Epithelial cell of esophagus (primary cell): ENCODE data around the gene ABLIM1.

Experiments used
- DNase-seq: peaks from one replicate; pipeline ENCODE4 v3.0.0; 2010; ENCODE audit warnings: low read depth
- H3K4me3 ChIP-seq: 2 replicates; pipeline ENCODE4 v1.5.1; 2011; ENCODE audit warnings: mild to moderate bottlenecking, low read length, control low read depth
- CTCF ChIP-seq: IDR thresholded peaks from 2 replicates; pipeline ENCODE4 v1.5.1; 2011; ENCODE audit warnings: low read depth, mild to moderate bottlenecking, low read length, control low read depth, inconsistent platforms; ENCODE audit not compliant: insufficient read depth; ENCODE audit errors: missing control alignments

Gene ABLIM1

DNA sequence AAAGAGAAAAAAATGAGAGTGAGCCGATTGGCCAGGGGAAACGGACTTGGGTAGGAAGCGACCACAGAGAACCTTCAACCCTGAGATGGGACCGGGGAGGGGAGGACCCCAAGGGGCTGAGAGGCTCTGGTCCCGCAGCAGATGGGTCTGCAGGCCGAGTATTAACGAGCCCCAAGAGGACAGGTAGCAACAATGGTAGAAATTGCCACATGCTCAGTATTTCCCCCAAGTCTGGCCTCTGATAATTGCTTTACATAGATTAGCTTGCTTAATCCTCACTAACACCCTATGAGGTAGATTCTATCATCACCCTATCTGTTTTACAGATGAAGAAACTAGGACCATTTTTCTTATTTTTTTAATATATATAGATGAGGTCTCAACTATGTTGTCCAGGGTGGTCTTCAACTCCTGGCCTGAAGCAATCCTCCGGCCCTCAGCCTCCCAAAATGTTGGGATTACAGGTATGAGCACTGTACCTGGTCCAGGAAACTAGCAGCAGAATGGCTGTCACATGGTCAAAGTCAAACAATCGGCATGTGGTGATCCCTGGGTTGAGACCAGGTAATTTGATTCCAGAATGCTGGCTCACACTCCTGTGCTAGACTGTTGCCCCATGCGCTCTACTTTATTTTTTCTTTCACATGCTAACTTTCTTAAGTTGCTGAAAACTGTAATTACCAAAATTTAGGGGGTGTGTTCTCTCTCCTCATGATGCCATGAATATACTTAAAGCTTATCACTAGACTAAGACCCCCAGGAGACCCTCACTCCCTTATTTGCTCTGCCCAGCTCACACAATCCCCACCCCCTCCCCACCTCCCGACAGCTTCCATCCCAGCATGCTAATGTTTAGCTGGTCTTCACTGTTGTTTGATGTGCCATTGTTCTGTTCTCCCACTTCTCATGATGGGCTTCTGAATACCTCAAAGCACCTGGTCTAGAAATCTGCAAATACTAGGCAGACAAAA is 185.9 kb downstream of the ABLIM1 start:
- DNase-seq: peak; percentile 50
- no peak overlapping the region for H3K4me3 ChIP-seq
- TF ChIP-seq CTCF: no peak

DNA sequence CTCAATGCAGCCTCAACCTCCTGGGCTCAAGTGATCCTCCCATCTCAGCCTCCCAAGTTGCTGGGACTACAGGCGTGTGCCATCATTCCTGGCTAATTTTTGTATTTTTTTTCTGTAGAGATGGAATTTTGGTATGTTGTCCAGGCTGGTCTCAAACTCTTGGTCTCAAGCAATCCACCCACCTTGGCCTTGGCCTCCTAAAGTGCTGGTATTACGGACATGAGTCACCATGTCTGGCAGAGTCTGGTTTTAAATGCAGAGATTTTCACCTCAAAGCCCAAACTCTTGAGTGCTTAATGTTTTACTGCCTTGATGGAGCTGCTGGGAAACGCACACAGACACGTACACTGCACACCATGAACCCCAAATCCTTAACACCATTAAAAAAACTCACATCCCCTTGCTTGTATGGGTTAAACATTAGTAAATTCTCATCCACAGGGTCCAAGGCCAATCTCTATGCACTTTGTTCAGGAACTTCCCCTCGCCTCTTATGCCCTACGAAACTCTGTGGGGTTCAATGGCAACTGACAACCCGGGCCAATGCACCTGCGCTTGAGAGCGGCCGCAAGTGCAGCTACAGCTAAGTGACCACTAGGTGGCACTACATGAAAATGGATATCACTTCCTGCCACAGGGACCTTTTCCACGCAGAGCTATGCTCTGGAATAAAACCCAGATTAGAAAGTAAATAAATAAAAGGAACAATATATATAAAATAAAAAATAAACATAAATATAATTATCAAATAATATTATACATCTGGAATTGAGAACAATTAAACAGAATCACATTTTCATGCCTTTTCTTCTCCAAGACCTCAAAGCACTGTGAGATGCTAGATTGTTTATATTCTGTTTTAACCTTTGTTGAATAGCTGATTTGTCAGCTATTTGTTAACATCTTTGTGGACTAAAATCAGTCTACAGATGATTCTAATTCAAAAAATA is 186.8 kb downstream of the ABLIM1 start:
- TF ChIP-seq CTCF: peak; percentile 84
- DNase-seq: peak; percentile 81

GRCh38 chr10:114470361-114470760 is 187.7 kb downstream of the ABLIM1 start:
- no peak for TF ChIP-seq CTCF
- no peak overlapping the region for H3K4me3 ChIP-seq

More for the DNA sequence above, 186.8 kb downstream of the ABLIM1 start:
- H3K4me3 ChIP-seq: no peak overlapping the region

DNA sequence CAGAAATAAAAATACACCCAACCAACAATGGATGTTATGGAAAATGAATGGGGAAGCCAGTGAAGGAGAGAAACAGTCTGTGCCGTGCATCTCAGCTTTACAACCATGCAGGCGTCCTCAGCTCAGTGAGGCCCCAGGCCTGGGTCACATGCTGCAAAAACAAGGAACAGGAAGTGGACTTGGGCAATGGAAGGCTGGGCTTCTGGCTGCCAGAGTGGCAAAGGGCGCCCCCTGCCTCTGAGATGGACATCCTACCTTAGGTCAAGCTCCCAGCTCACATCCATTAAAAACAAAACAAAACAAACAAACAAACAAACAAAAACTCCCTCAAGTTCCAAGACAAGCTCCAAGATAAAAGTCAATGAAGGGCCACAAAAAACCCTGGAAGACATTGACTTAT is 199.1 kb downstream of the ABLIM1 start:
- peak; percentile 61 for DNase-seq
- no peak overlapping the region for H3K4me3 ChIP-seq
- TF ChIP-seq CTCF: peak; percentile 59

More at GRCh38 chr10:114470361-114470760, 187.7 kb downstream of the ABLIM1 start:
- no peak for DNase-seq

DNA sequence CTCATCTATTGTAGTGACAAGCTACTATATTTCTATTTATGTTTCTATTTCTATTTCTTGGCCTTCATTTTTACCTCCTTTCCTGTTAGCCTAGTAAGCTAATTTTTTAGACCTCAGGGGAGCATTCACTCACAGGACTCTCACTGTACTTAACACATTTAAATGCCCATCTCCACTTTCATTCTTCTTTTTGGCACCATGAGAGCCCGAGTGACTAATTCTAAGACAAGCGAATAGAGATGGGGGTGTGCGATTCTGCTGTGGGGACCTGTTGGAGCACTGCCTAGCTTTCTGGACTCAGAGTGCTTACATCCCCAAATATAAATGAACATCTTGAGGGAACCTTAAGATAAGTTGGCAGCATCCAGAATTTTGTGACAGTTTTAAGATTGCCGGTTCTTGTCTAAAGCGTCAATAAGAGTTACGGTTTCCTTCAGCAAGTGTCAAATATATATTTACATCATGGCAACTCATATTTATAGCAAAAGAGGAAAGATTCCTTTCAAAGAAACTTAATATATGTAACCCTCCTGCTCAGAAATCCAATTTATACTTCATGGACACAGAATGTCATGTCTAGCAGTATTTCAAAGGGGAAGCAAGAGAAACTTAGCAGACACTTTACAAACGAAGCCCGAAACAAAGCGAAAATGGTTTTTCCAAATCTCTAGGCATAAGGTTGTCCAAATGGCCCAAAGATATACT is 199.7 kb downstream of the ABLIM1 start:
- H3K4me3 ChIP-seq: no peak overlapping the region
- TF ChIP-seq CTCF: no peak
- DNase-seq: no peak

DNA sequence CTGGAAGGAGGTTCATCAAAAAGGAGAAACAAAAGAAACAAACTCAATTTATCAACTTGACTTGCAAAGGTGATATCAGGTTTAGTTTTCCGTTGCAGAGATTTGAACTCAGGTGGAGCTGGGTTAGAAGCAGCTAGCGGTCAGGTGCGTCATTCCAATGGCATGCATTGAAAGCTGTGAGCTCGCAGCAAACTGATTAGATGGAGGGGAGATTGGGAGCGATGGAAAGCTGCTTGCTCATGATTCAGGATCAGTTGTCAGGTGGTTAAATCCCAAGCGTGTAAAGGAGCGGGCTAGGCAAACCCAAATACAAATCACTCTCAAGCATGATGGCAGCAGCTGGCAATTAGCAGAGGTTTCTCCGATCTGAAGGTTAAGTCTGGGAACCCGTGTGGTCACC is 204.5 kb downstream of the ABLIM1 start:
- no peak for TF ChIP-seq CTCF
- no peak for DNase-seq
- no peak overlapping the region for H3K4me3 ChIP-seq
